Keratinocyte (primary cell): ENCODE data around the gene TNFRSF6B.

ENCODE experiments used
- EZH2 ChIP-seq: IDR thresholded peaks from one replicate; pipeline ENCODE4 v1.6.1; 2012; ENCODE audit warnings: inconsistent platforms, mild to moderate bottlenecking, low read length, moderate library complexity
- TF ChIP-seq, protein P1 (sequence below), 3 experiments: IDR thresholded peaks in 1 of 3; conservative IDR thresholded peaks in 1 of 3; optimal IDR thresholded peaks in 1 of 3; 2 replicates in 2 of 3; 3 replicates in 1 of 3; pipeline versions ENCODE3 to v1.5.1; 2011; ENCODE audit warnings: low read length in 3 of 3, mild to moderate bottlenecking in 3 of 3, moderate library complexity in 2 of 3, control low read depth in 1 of 3, inconsistent platforms in 1 of 3; ENCODE audit not compliant: insufficient read depth in 2 of 3; ENCODE audit errors: extremely low read depth in 1 of 3

DNA sequence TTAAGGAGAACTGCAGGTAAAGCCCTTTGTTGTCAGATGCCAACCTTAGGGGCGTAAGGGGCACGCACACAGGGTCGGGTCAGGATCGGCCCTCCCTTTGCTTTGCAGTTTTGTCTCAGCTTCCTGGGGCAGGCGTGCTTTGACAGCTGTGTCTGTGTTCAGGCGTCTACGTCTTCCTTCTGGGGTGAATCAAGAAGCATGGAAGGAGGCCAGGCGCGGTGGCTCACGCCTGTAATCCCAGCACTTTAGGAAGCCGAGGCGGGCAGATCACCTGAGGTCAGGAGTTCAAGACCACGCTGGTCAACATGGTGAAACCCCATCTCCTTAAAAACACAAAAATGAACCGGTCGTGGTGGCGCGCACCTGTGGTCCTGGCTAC lies 12.7 kb downstream of the TNFRSF6B start:
- TF ChIP-seq, protein P1, sequence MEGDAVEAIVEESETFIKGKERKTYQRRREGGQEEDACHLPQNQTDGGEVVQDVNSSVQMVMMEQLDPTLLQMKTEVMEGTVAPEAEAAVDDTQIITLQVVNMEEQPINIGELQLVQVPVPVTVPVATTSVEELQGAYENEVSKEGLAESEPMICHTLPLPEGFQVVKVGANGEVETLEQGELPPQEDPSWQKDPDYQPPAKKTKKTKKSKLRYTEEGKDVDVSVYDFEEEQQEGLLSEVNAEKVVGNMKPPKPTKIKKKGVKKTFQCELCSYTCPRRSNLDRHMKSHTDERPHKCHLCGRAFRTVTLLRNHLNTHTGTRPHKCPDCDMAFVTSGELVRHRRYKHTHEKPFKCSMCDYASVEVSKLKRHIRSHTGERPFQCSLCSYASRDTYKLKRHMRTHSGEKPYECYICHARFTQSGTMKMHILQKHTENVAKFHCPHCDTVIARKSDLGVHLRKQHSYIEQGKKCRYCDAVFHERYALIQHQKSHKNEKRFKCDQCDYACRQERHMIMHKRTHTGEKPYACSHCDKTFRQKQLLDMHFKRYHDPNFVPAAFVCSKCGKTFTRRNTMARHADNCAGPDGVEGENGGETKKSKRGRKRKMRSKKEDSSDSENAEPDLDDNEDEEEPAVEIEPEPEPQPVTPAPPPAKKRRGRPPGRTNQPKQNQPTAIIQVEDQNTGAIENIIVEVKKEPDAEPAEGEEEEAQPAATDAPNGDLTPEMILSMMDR (optimal IDR thresholded peaks at IDR 0.05 in 1 of 3, IDR thresholded peaks at IDR 0.05 in 1 of 3, conservative IDR thresholded peaks at IDR 0.05 in 1 of 3; ENCODE audit: extremely low read depth in 1 of 3, insufficient read depth in 2 of 3, low read length in 3 of 3), result no peak
- TF ChIP-seq EZH2, result no peak
